Effector CD4-positive, alpha-beta T cell (primary cell): Measurements from ENCODE around the gene PIP5K1C.

Experiments
- DNase-seq: peaks from one replicate; pipeline ENCODE4 v3.0.0-alpha.2; 2020
- total RNA-seq: gene quantifications from one replicate; lab custom pipeline; 2026; lab: John Stamatoyannopoulos, UW

PIP5K1C gene
- total RNA-seq, result 47.5 reads per million, percentile 67 among the genes with 10 or more reads in this experiment

GRCh38 chr19:3700242-3701032, at the start of gene PIP5K1C:
Gene PIP5K1C, minus strand, starts transcription at chr19:3700468. Its CDS starts 78 bp downstream, at chr19:3700390.
- DNase-seq, result peak; percentile 93

GRCh38 chr19:3748965-3749364, 48.7 kb upstream of the PIP5K1C start:
- no peak for DNase-seq

- DNase-seq, result no peak
These were observed 46.2 kb upstream of the PIP5K1C start for GRCh38 chr19:3746371-3747056.

- DNase-seq, result no peak
These were observed 45.2 kb upstream of the PIP5K1C start for GRCh38 chr19:3745363-3746045.

GRCh38 chr19:3743486-3743885, 43.2 kb upstream of the PIP5K1C start:
- no peak for DNase-seq

GRCh38 chr19:3740431-3740830, 40.2 kb upstream of the PIP5K1C start:
- DNase-seq, result no peak

GRCh38 chr19:3738477-3739220, 38.4 kb upstream of the PIP5K1C start:
- DNase-seq, result no peak

GRCh38 chr19:3737487-3738205, 37.4 kb upstream of the PIP5K1C start:
- no peak for DNase-seq

- no peak for DNase-seq
These were observed 35.9 kb upstream of the PIP5K1C start for GRCh38 chr19:3736106-3736724.

- DNase-seq, result no peak
These were observed 34.0 kb upstream of the PIP5K1C start for GRCh38 chr19:3734310-3734600.

GRCh38 chr19:3733549-3734309, 33.5 kb upstream of the PIP5K1C start:
- DNase-seq, result no peak

GRCh38 chr19:3732108-3732507, 31.8 kb upstream of the PIP5K1C start:
- DNase-seq, result no peak

- no peak for DNase-seq
These were observed 30.2 kb upstream of the PIP5K1C start for GRCh38 chr19:3730457-3730958.

GRCh38 chr19:3725640-3726310, 25.5 kb upstream of the PIP5K1C start:
- DNase-seq, result no peak

GRCh38 chr19:3725121-3725520, 24.9 kb upstream of the PIP5K1C start:
- no peak for DNase-seq

- DNase-seq, result no peak
These were observed 23.6 kb upstream of the PIP5K1C start for GRCh38 chr19:3723883-3724282.

GRCh38 chr19:3723110-3723488, 22.8 kb upstream of the PIP5K1C start:
- no peak for DNase-seq

GRCh38 chr19:3722443-3723109, 22.3 kb upstream of the PIP5K1C start:
- DNase-seq, result no peak

- no peak for DNase-seq
These were observed 21.7 kb upstream of the PIP5K1C start for GRCh38 chr19:3721887-3722442.
